A549 (cell line): ENCODE results near the gene PRSS56. TPM values are rescaled to one million over a fixed set of nuclear protein-coding genes. Genes with fewer than 3 reads are reported as not detected.
A peak's percentile ranks its signal among the peaks of the same experiment; 100 is the strongest.

ENCODE experiments used
- ATAC-seq, 2 experiments: fragments of 200-7000 bp in 1 of 2; fragments of >200 bp in 1 of 2; cut with Nextera tagmentation in 1 of 2; cut with Tn5 transposase in 1 of 2; 3 replicates each; pipeline versions ENCODE4 v1.8.0 to v1.9.1; 2018 to 2020; ENCODE audit warnings: mild to moderate bottlenecking in 1 of 2, moderate library complexity in 1 of 2
- CTCF ChIA-PET: fragments of 300-600 bp; sonication (Branson Sonifier 250); formaldehyde crosslinking; extraction: SDS; loops from one replicate; lab custom pipeline; 2021; ENCODE audit warnings: antibody characterized with exemption, inconsistent platforms; lab: Yijun Ruan, JAX
- POLR2A ChIA-PET: fragments of 350-600 bp; formaldehyde crosslinking; extraction: SDS; loops from one replicate; lab custom pipeline; 2021; ENCODE audit warnings: antibody characterized with exemption, inconsistent platforms; lab: Yijun Ruan, JAX
- DNase-seq, 2 experiments: peaks; one replicate each; pipeline versions ENCODE4 v3.0.0 to v3.0.0-alpha.2; 2011 to 2016; ENCODE audit warnings: low read depth in 1 of 2, low spot score in 1 of 2
- FAIRE-seq: peaks from 2 replicates; lab custom pipeline; 2011; peaks lifted over from hg19 to GRCh38; lab: Jason Lieb, UNC
- H3K27ac ChIP-seq, 2 experiments: fragments of >200 bp; sonication (Bioruptor Twin); formaldehyde crosslinking; 3 replicates each; pipeline ENCODE4 v1.5.1; 2016 to 2017
- H3K4me1 ChIP-seq: fragments of >200 bp; sonication (Bioruptor Twin); formaldehyde crosslinking; 3 replicates; pipeline ENCODE4 v1.6.1; 2016
- H3K4me2 ChIP-seq: fragments of >200 bp; sonication (Bioruptor Twin); formaldehyde crosslinking; 3 replicates; pipeline ENCODE4 v1.6.1; 2016
- H3K4me3 ChIP-seq: fragments of >200 bp; sonication (Bioruptor Twin); formaldehyde crosslinking; 3 replicates; pipeline ENCODE4 v1.5.1; 2016
- H3K9me3 ChIP-seq: fragments of >200 bp; sonication (Bioruptor Twin); formaldehyde crosslinking; 3 replicates; pipeline ENCODE4 v1.6.1; 2016
- BHLHE40 ChIP-seq: IDR thresholded peaks from 2 replicates; pipeline ENCODE4 v1.6.1; 2012; ENCODE audit warnings: low read depth, low read length, inconsistent platforms
- CHD2 ChIP-seq: fragments of 150-350 bp; IDR thresholded peaks from 2 replicates; pipeline ENCODE4 v1.6.1; 2014; ENCODE audit warnings: low read length; ENCODE audit not compliant: partially characterized antibody
- CTCF ChIP-seq: fragments of >200 bp; sonication (Bioruptor Twin); formaldehyde crosslinking; IDR thresholded peaks from 3 replicates; pipeline ENCODE4 v1.5.1; 2016
- E2F6 ChIP-seq: IDR thresholded peaks from 2 replicates; pipeline ENCODE4 v1.6.1; 2012; ENCODE audit warnings: low read depth, borderline replicate concordance
- EHF ChIP-seq: fragments of 250-450 bp; sonication (Bioruptor Pico); IDR thresholded peaks from 2 replicates; pipeline ENCODE4 v1.5.0; 2020; ENCODE audit warnings: mild to moderate bottlenecking
- ELK1 ChIP-seq: fragments of 150-350 bp; IDR thresholded peaks from 2 replicates; pipeline ENCODE4 v1.6.1; 2014; ENCODE audit warnings: low read depth, mild to moderate bottlenecking, low read length
- FOSB ChIP-seq: fragments of 250-450 bp; sonication (Bioruptor Pico); IDR thresholded peaks from 2 replicates; pipeline ENCODE4 v1.5.0; 2020; ENCODE audit warnings: mild to moderate bottlenecking, moderate library complexity
- FOXS1 ChIP-seq: fragments of 250-450 bp; sonication (Bioruptor Pico); IDR thresholded peaks from 2 replicates; pipeline ENCODE4 v1.5.0; 2020; ENCODE audit warnings: mild to moderate bottlenecking, moderate library complexity
- GATA3 ChIP-seq: IDR thresholded peaks from 2 replicates; pipeline ENCODE4 v1.6.1; 2012; ENCODE audit warnings: borderline replicate concordance
- HDAC2 ChIP-seq: fragments of 200-600 bp; sonication (generic); IDR thresholded peaks from 2 replicates; pipeline ENCODE4 v1.6.1; 2016
- HOXA7 ChIP-seq: fragments of 250-450 bp; sonication (Bioruptor Pico); IDR thresholded peaks from 2 replicates; pipeline ENCODE4 v1.5.0; 2020; ENCODE audit warnings: mild to moderate bottlenecking, moderate library complexity
- JUN ChIP-seq, 2 experiments: fragments of >200 bp; sonication (Bioruptor Twin); formaldehyde crosslinking; IDR thresholded peaks; 2 replicates in 1 of 2; 3 replicates in 1 of 2; pipeline ENCODE4 v1.6.1; 2016 to 2017
- MAZ ChIP-seq: fragments of 150-350 bp; IDR thresholded peaks from 2 replicates; pipeline ENCODE4 v1.6.1; 2014; ENCODE audit warnings: antibody characterized with exemption, low read depth, low read length, borderline replicate concordance
- MYC ChIP-seq: IDR thresholded peaks from 2 replicates; pipeline ENCODE4 v1.6.1; 2012; ENCODE audit warnings: mild to moderate bottlenecking, inconsistent platforms, low read length, improper control_type of control experiment, borderline replicate concordance
- NPAS2 ChIP-seq: fragments of 250-450 bp; sonication (Bioruptor Pico); IDR thresholded peaks from 2 replicates; pipeline ENCODE4 v1.8.0; 2022; ENCODE audit warnings: mild to moderate bottlenecking, moderate library complexity, borderline replicate concordance
- PHF8 ChIP-seq: fragments of 200-600 bp; sonication (generic); IDR thresholded peaks from 2 replicates; pipeline ENCODE4 v1.6.1; 2016; ENCODE audit warnings: low read depth, mild to moderate bottlenecking, antibody characterized with exemption, moderate library complexity, borderline replicate concordance
- RAD21 ChIP-seq, 2 experiments: fragments of >200 bp in 1 of 2; sonication (Bioruptor Twin) in 1 of 2; formaldehyde crosslinking in 1 of 2; IDR thresholded peaks in 1 of 2; conservative IDR thresholded peaks in 1 of 2; 2 replicates in 1 of 2; 3 replicates in 1 of 2; pipeline ENCODE4 v1.6.1; 2012 to 2018; ENCODE audit warnings: inconsistent platforms in 1 of 2
- RFX5 ChIP-seq: fragments of 450-650 bp; IDR thresholded peaks from 2 replicates; pipeline ENCODE4 v1.7.1; 2014; ENCODE audit warnings: antibody characterized with exemption, mild to moderate bottlenecking, moderate library complexity
- RNF2 ChIP-seq: fragments of 200-600 bp; sonication (generic); IDR thresholded peaks from 2 replicates; pipeline ENCODE4 v1.6.1; 2016; ENCODE audit warnings: low read depth, mild to moderate bottlenecking, antibody characterized with exemption, moderate library complexity, borderline replicate concordance
- SREBF2 ChIP-seq: fragments of 450-650 bp; IDR thresholded peaks from 2 replicates; pipeline ENCODE4 v1.6.1; 2014; ENCODE audit warnings: mild to moderate bottlenecking, moderate library complexity
- ZC3H11A ChIP-seq: fragments of 450-650 bp; IDR thresholded peaks from 2 replicates; pipeline ENCODE4 v1.6.1; 2014; ENCODE audit warnings: antibody characterized with exemption, mild to moderate bottlenecking
- ZNF302 ChIP-seq: fragments of 250-450 bp; sonication (Bioruptor Pico); IDR thresholded peaks from 2 replicates; pipeline ENCODE4 v1.9.0; 2021; ENCODE audit warnings: inconsistent platforms, mild to moderate bottlenecking, moderate library complexity
- WGBS: methylation state at CpG from one replicate; pipeline ENCODE4 v1.1.6; 2017; ENCODE audit errors: missing lambda C conversion rate; 5-methylcytosine and 5-hydroxymethylcytosine counted together
- polyA plus RNA-seq, 4 experiments: library from polyadenylated mRNA; depleted of rRNA in 3 of 4; stranded (reverse); fragments of >200 nt; fragmentation: RNase III in 1 of 4; extraction: RNeasy Plus Mini Kit Qiagen cat#74134 plus additional on column Dnase treatment in 1 of 4; gene quantifications; 2 replicates in 3 of 4; 3 replicates in 1 of 4; pipeline ENCODE4 v1.2.3, GENCODE V29; 2011 to 2017

PRSS56 gene
- polyA plus RNA-seq, 2 of the 4 experiments (the other 2 are of a cell fraction): not detected

GRCh38 chr2:232535761-232536530 lies 15.8 kb downstream of the PRSS56 start:
- H3K4me2 ChIP-seq: no peak overlapping the region
- TF ChIP-seq HDAC2: no peak
- TF ChIP-seq E2F6: no peak
- no peak for TF ChIP-seq ZNF302 (CRISPR knock-in tag)
- TF ChIP-seq PHF8: no peak
- TF ChIP-seq CHD2: no peak
- TF ChIP-seq EHF: no peak
- no peak for TF ChIP-seq HOXA7 (CRISPR knock-in tag)
- TF ChIP-seq SREBF2: no peak
- no peak for TF ChIP-seq ZC3H11A
- TF ChIP-seq GATA3: no peak
- TF ChIP-seq MAZ: no peak
- no peak for TF ChIP-seq FOSB
- TF ChIP-seq MYC: no peak
- no peak for TF ChIP-seq JUN (IDR thresholded peaks at IDR 0.05)
- no peak for TF ChIP-seq BHLHE40
- TF ChIP-seq ELK1: no peak
- TF ChIP-seq RFX5: no peak
- no peak for TF ChIP-seq RAD21 (conservative IDR thresholded peaks at IDR 0.05 in 1 of 2, IDR thresholded peaks at IDR 0.05 in 1 of 2)
- no peak for TF ChIP-seq RNF2
- no peaks in the 10 kb centered on the region for H3K4me1 ChIP-seq
- H3K9me3 ChIP-seq: no peaks in the 10 kb centered on the region
- H3K4me3 ChIP-seq: no peak overlapping the region
- ATAC-seq (no peak), DNase-seq (no peak), FAIRE-seq (no peak)
- ChIA-PET POLR2A (no interaction called here), CTCF (interaction anchor here (0.9 to 2.0 kb wide), 3 partner anchors 12 to 14 kb away, joined by 3 to 7 read pairs (median 4); no protein-coding TSS in a partner anchor)
- 67% methylated on average over 5 of the region's 5 CpGs for WGBS
- no peak overlapping the region for H3K27ac ChIP-seq

GRCh38 chr2:232537079-232537478 lies 16.9 kb downstream of the PRSS56 start:
- FAIRE-seq (no peak), ATAC-seq (0 out of 6 replicates have a peak, but pooled peaks of 1 of the 2 experiments have one; percentile 4), DNase-seq (peak in 1 of 2 experiments; percentile 23)
- CTCF ChIA-PET: interaction anchor here (0.9 to 2.0 kb wide), 3 partner anchors 10 to 15 kb away, joined by 4 to 7 read pairs (median 5); no protein-coding TSS in a partner anchor
- TF ChIP-seq FOXS1 (CRISPR knock-in tag) (no peak), NPAS2 (CRISPR knock-in tag) (no peak), CTCF (peak; percentile 7; the same call in 1 of the 3 replicates)
- WGBS: 69% methylated on average over 2 of the region's 5 CpGs
- no peak overlapping the region for H3K4me2 ChIP-seq
- no peak overlapping the region for H3K4me3 ChIP-seq
- H3K27ac ChIP-seq: no peak overlapping the region
- no peaks in the 10 kb centered on the region for H3K9me3 ChIP-seq
- POLR2A ChIA-PET: no interaction called here
- no peaks in the 10 kb centered on the region for H3K4me1 ChIP-seq
